Trophoblast cell (in vitro differentiated cells and primary cell): ENCODE measurements around the gene TGM6. TPM values are rescaled to one million over a fixed set of nuclear protein-coding genes. Genes with fewer than 3 reads are reported as not detected.

Experiments
- DNase-seq, 2 donors: peaks; one replicate each; pipeline ENCODE4 v3.0.0-alpha.2; 2016
- H2AFZ ChIP-seq: 2 replicates; pipeline ENCODE4 v1.6.1; 2013; ENCODE audit warnings: low read length, moderate library complexity, mild to moderate bottlenecking; ENCODE audit not compliant: insufficient read depth, poor library complexity
- H2AK5ac ChIP-seq: 2 replicates; pipeline ENCODE4 v1.6.1; 2013; ENCODE audit warnings: mild to moderate bottlenecking, low read length
- H2BK120ac ChIP-seq: 2 replicates; pipeline ENCODE4 v1.6.1; 2013; ENCODE audit warnings: low read length, mild to moderate bottlenecking, moderate library complexity; ENCODE audit not compliant: insufficient read depth, poor library complexity
- H2BK12ac ChIP-seq: 2 replicates; pipeline ENCODE4 v1.6.1; 2013; ENCODE audit warnings: mild to moderate bottlenecking, low read length, moderate library complexity
- H2BK5ac ChIP-seq: 2 replicates; pipeline ENCODE4 v1.6.1; 2013; ENCODE audit warnings: low read length, low read depth, moderate library complexity, mild to moderate bottlenecking; ENCODE audit not compliant: poor library complexity
- H3K14ac ChIP-seq: 2 replicates; pipeline ENCODE4 v1.6.1; 2013; ENCODE audit warnings: mild to moderate bottlenecking, low read length
- H3K18ac ChIP-seq: 2 replicates; pipeline ENCODE4 v1.6.1; 2013; ENCODE audit warnings: mild to moderate bottlenecking, low read length
- H3K23ac ChIP-seq: 2 replicates; pipeline ENCODE4 v1.6.1; 2013; ENCODE audit warnings: low read length
- H3K27ac ChIP-seq: 2 replicates; pipeline ENCODE4 v1.5.1; 2013; ENCODE audit warnings: low read depth, mild to moderate bottlenecking, inconsistent platforms, low read length, moderate library complexity
- H3K27me3 ChIP-seq: 2 replicates; pipeline ENCODE4 v1.6.1; 2013; ENCODE audit warnings: inconsistent platforms, mild to moderate bottlenecking, low read length, moderate library complexity; ENCODE audit not compliant: insufficient read depth
- H3K36me3 ChIP-seq, 2 experiments: 1 replicate in 1 of 2; 2 replicates in 1 of 2; pipeline ENCODE4 v1.6.1; 2013; ENCODE audit warnings: low read length in 2 of 2, mild to moderate bottlenecking in 2 of 2, moderate library complexity in 1 of 2; ENCODE audit not compliant: insufficient read depth in 2 of 2, control insufficient read depth in 1 of 2
- H3K4ac ChIP-seq: 2 replicates; pipeline ENCODE4 v1.6.1; 2013; ENCODE audit warnings: low read depth, mild to moderate bottlenecking, low read length, moderate library complexity
- H3K4me1 ChIP-seq, 2 experiments: 1 replicate in 1 of 2; 2 replicates in 1 of 2; pipeline ENCODE4 v1.6.1; 2013; ENCODE audit warnings: low read length in 2 of 2, mild to moderate bottlenecking in 2 of 2, moderate library complexity in 1 of 2; ENCODE audit not compliant: insufficient read depth in 2 of 2, control insufficient read depth in 1 of 2
- H3K4me2 ChIP-seq: 2 replicates; pipeline ENCODE4 v1.6.1; 2013; ENCODE audit warnings: inconsistent platforms, mild to moderate bottlenecking, low read length, moderate library complexity
- H3K4me3 ChIP-seq: 2 replicates; pipeline ENCODE4 v1.5.1; 2013; ENCODE audit warnings: mild to moderate bottlenecking, low read depth, low read length, inconsistent platforms
- H3K79me1 ChIP-seq: one replicate; pipeline ENCODE4 v1.6.1; 2013; ENCODE audit warnings: low read length
- H3K79me2 ChIP-seq: 2 replicates; pipeline ENCODE4 v1.6.1; 2013; ENCODE audit warnings: low read length, mild to moderate bottlenecking; ENCODE audit not compliant: control insufficient read depth, insufficient read depth, poor library complexity
- H3K9ac ChIP-seq: 2 replicates; pipeline ENCODE4 v1.6.1; 2013; ENCODE audit warnings: mild to moderate bottlenecking, low read length
- H3K9me3 ChIP-seq: 2 replicates; pipeline ENCODE4 v1.6.1; 2013; ENCODE audit warnings: low read depth, mild to moderate bottlenecking, control low read depth, inconsistent platforms, low read length; ENCODE audit not compliant: insufficient read depth
- H4K12ac ChIP-seq: 2 replicates; pipeline ENCODE4 v1.6.1; 2013; ENCODE audit warnings: low read depth, mild to moderate bottlenecking, low read length, moderate library complexity
- H4K8ac ChIP-seq: 2 replicates; pipeline ENCODE4 v1.6.1; 2013; ENCODE audit warnings: low read depth, mild to moderate bottlenecking, low read length, moderate library complexity
- H4K91ac ChIP-seq: one replicate; pipeline ENCODE4 v1.6.1; 2013; ENCODE audit warnings: low read depth, mild to moderate bottlenecking, low read length, moderate library complexity
- WGBS: extraction: QIAGEN DNeasy Blood & Tissue Kit; methylation state at CpG from one replicate; pipeline ENCODE4 v1.1.7; 2013; ENCODE audit warnings: missing lambda C conversion rate; ENCODE audit not compliant: insufficient read length, insufficient coverage; ENCODE audit errors: extremely low coverage; 5-methylcytosine and 5-hydroxymethylcytosine counted together
- polyA plus RNA-seq: library from polyadenylated mRNA; stranded (reverse); fragments of 200-250 nt; gene quantifications from 2 replicates; pipeline ENCODE4 v1.2.3, GENCODE V29; 2013

The TGM6 gene
- polyA plus RNA-seq = not detected in 2 replicates

DNA sequence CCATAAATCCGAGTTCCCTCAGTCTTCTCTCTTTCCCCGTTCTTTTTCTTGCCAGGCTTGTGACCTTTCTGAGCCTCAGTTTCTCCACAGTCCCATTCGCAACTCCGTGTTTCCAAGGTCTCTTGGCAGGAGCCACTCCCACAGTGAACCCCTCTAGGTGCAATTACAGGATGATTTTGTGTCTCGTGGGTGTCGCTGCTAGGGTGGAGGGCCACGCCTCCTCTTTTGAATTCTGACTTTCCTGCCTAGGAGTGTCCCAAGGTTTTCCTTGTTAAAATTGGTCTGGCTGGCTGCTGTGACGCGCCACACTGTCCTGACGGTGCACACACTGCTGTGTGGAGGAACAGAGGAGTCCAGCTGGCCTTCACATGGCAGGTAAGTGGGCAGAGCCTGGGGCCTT lies at the start of gene TGM6:
TSS of gene TGM6 (plus strand) at position 301 of the 400 bp plus-strand sequence. CDS start at position 369, 68 bp downstream.
- Histone ChIP-seq H4K12ac (no peak within 1 kb of the TSS), H2BK12ac (no peak within 1 kb of the TSS), H3K79me2 (no peaks in the 10 kb centered on the region), H3K36me3 (no peaks in the 10 kb centered on the region), H3K9me3 (peaks cover 4% of the 10 kb centered on the region), H3K18ac (no peak within 1 kb of the TSS), H2AK5ac (no peak within 1 kb of the TSS), H3K9ac (no peak within 1 kb of the TSS), H3K14ac (no peak within 1 kb of the TSS), H4K91ac (peak within 1 kb of the TSS; percentile 18), H3K4ac (no peak within 1 kb of the TSS), H2AFZ (no peak within 1 kb of the TSS), H2BK120ac (no peak within 1 kb of the TSS), H3K23ac (no peak within 1 kb of the TSS), H3K4me1 (peaks cover 0 to 8% of the 10 kb centered on the region in 2 experiments), H3K27ac (no peak within 1 kb of the TSS), H3K27me3 (no peaks in the 10 kb centered on the region), H3K4me3 (no peak within 1 kb of the TSS), H2BK5ac (no peak within 1 kb of the TSS), H3K4me2 (no peak within 1 kb of the TSS), H3K79me1 (no peaks in the 10 kb centered on the region), H4K8ac (peak within 1 kb of the TSS; percentile 9)
- no CpG with 5 or more reads among the region's 10 CpGs for WGBS
- DNase-seq = no peak

DNA sequence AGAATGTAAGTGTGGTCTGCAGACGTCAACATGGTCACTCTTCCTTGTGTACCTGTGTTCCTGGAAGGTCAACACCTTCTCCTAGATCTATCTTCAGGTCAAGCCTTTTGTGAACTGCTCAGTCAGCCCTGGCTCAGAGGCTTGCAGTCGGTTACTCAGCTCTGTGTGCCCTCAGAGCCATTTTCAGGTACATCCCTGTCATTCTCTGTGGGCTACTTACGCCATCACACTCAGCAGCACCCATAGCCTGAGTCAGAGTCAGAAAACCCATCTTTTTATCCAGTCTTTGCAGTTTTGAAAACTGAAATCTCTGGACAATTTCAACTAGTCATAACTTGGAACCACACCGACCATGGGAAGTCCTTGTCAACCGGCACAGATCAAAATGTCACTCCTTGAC lies 49.6 kb upstream of the TGM6 start:
- no peak overlapping the region for H3K23ac ChIP-seq
- H2BK120ac ChIP-seq = no peak overlapping the region
- no peaks in the 10 kb centered on the region for H3K79me1 ChIP-seq
- WGBS = no CpG with 5 or more reads among the region's 5 CpGs
- H3K4me1 ChIP-seq = no peaks in the 10 kb centered on the region
- no peak overlapping the region for H3K4me2 ChIP-seq
- no peak overlapping the region for H3K27ac ChIP-seq
- H2AFZ ChIP-seq = no peak overlapping the region
- no peak overlapping the region for H3K9ac ChIP-seq
- no peak overlapping the region for H3K4me3 ChIP-seq
- no peak overlapping the region for H4K8ac ChIP-seq
- no peaks in the 10 kb centered on the region for H3K27me3 ChIP-seq
- H4K91ac ChIP-seq = no peak overlapping the region
- no peak overlapping the region for H4K12ac ChIP-seq
- H3K4ac ChIP-seq = no peak overlapping the region
- no peaks in the 10 kb centered on the region for H3K36me3 ChIP-seq
- no peak overlapping the region for H3K14ac ChIP-seq
- H2BK5ac ChIP-seq = no peak overlapping the region
- H3K9me3 ChIP-seq = peaks cover 2% of the 10 kb centered on the region
- DNase-seq = no peak
- no peak overlapping the region for H2BK12ac ChIP-seq
- no peaks in the 10 kb centered on the region for H3K79me2 ChIP-seq
- no peak overlapping the region for H2AK5ac ChIP-seq
- H3K18ac ChIP-seq = no peak overlapping the region

DNA sequence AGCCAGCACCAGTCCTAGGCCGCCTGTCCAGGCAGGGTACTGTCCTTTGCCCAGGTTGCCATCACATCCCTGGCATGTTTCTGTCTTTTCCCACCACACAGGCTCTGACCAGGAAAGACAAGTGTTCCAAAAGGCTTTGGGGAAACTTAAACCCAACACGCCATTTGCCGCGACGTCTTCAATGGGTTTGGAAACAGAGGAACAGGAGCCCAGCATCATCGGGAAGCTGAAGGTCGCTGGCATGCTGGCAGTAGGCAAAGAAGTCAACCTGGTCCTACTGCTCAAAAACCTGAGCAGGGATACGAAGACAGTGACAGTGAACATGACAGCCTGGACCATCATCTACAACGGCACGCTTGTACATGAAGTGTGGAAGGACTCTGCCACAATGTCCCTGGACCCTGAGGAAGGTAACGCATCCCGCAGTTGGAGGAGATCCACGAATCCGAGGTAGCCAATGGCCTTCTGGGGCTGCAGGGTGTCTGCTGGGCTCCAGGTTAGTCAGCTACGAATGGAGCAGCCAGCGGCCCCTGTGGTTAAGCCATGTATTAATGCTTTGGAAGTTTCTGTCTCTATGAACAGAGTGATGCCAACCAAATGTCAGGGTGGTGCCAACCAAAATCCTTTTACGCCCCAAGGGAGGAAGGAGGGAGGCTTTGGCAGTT lies 48.7 kb upstream of the TGM6 start:
- no peak overlapping the region for H3K4me2 ChIP-seq
- H3K23ac ChIP-seq = no peak overlapping the region
- H3K18ac ChIP-seq = no peak overlapping the region
- no peak overlapping the region for H3K4ac ChIP-seq
- H2BK5ac ChIP-seq = no peak overlapping the region
- no peak overlapping the region for H4K91ac ChIP-seq
- DNase-seq = no peak
- no peak overlapping the region for H2BK12ac ChIP-seq
- H3K79me2 ChIP-seq = no peaks in the 10 kb centered on the region
- H3K14ac ChIP-seq = no peak overlapping the region
- H3K9me3 ChIP-seq = peaks cover 2% of the 10 kb centered on the region
- H2AK5ac ChIP-seq = no peak overlapping the region
- no CpG with 5 or more reads among the region's 17 CpGs for WGBS
- no peak overlapping the region for H4K8ac ChIP-seq
- H3K4me3 ChIP-seq = no peak overlapping the region
- no peak overlapping the region for H2AFZ ChIP-seq
- H3K27me3 ChIP-seq = no peaks in the 10 kb centered on the region
- no peak overlapping the region for H3K27ac ChIP-seq
- no peak overlapping the region for H2BK120ac ChIP-seq
- H3K36me3 ChIP-seq = no peaks in the 10 kb centered on the region
- H3K4me1 ChIP-seq = no peaks in the 10 kb centered on the region
- no peak overlapping the region for H3K9ac ChIP-seq
- H3K79me1 ChIP-seq = no peaks in the 10 kb centered on the region
- no peak overlapping the region for H4K12ac ChIP-seq

DNA sequence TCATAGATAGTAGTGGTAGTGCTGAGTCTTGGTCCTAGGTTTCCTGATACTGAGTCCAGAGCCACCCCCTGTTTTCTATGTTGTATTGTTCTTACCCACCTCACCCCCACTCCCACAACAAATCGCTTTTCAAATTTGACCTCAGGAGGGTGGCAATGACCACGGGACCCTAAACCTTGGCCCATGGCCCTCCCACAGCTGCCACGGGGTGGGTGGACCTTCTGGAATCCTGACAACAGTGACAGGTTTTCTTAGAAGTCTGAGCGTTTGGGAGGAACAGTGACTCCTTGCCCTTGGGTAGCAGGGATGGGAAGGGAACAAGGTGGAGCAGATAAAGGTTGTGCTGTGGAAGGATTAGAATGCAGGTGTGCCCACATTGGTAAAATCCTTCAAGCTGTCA lies 48.0 kb upstream of the TGM6 start:
- no peak overlapping the region for H2AFZ ChIP-seq
- H3K27ac ChIP-seq = no peak overlapping the region

More for the DNA sequence above, 48.0 kb upstream of the TGM6 start:
- peaks cover 2% of the 10 kb centered on the region for H3K9me3 ChIP-seq
- H3K4ac ChIP-seq = no peak overlapping the region
- no peaks in the 10 kb centered on the region for H3K79me1 ChIP-seq
- no peak overlapping the region for H3K4me2 ChIP-seq
- no peak overlapping the region for H2BK12ac ChIP-seq
- no peak overlapping the region for H4K12ac ChIP-seq
- H3K36me3 ChIP-seq = no peaks in the 10 kb centered on the region
- no peak overlapping the region for H4K8ac ChIP-seq
- no CpG with 5 or more reads among the region's 4 CpGs for WGBS
- no peak overlapping the region for H2BK5ac ChIP-seq
- no peak overlapping the region for H2BK120ac ChIP-seq
- no peak overlapping the region for H3K18ac ChIP-seq
- no peak for DNase-seq
- H3K9ac ChIP-seq = no peak overlapping the region
- no peak overlapping the region for H2AK5ac ChIP-seq
- no peak overlapping the region for H4K91ac ChIP-seq
- no peak overlapping the region for H3K4me3 ChIP-seq
- no peak overlapping the region for H3K23ac ChIP-seq
- no peaks in the 10 kb centered on the region for H3K79me2 ChIP-seq
- no peaks in the 10 kb centered on the region for H3K4me1 ChIP-seq
- H3K27me3 ChIP-seq = no peaks in the 10 kb centered on the region
- no peak overlapping the region for H3K14ac ChIP-seq
